ENCODE results near the gene M1AP.

M1AP gene

GRCh38 chr2:74593826-74594772 lies 54.0 kb downstream of the M1AP start:
- DNase-seq = no peak

GRCh38 chr2:74588664-74589063 lies 59.5 kb downstream of the M1AP start:
- DNase-seq = no peak

GRCh38 chr2:74587664-74588277 lies 60.4 kb downstream of the M1AP start:
- DNase-seq = peak; percentile 74

GRCh38 chr2:74585406-74586185 lies 62.5 kb downstream of the M1AP start:
- no peak for DNase-seq

GRCh38 chr2:74584088-74584645 lies 64.0 kb downstream of the M1AP start:
- DNase-seq = peak; percentile 47

GRCh38 chr2:74583504-74583903 lies 64.6 kb downstream of the M1AP start:
- DNase-seq = peak; percentile 81

GRCh38 chr2:74582184-74582583 lies 65.9 kb downstream of the M1AP start:
- no peak for DNase-seq

- no peak for DNase-seq
Measured at GRCh38 chr2:74581463-74581862, 66.7 kb downstream of the M1AP start.

- DNase-seq = no peak
Measured at GRCh38 chr2:74578408-74578807, 69.7 kb downstream of the M1AP start.

GRCh38 chr2:74577448-74577847 lies 70.7 kb downstream of the M1AP start:
- peak; percentile 32 for DNase-seq

- peak; percentile 83 for DNase-seq
Measured at GRCh38 chr2:74576863-74577229, 71.3 kb downstream of the M1AP start.

GRCh38 chr2:74576211-74576862 lies 71.8 kb downstream of the M1AP start:
- DNase-seq = peak; percentile 82

GRCh38 chr2:74575320-74575719 lies 72.8 kb downstream of the M1AP start:
- DNase-seq = no peak

- peak; percentile 85 for DNase-seq
Measured at GRCh38 chr2:74573747-74574562, 74.2 kb downstream of the M1AP start.

GRCh38 chr2:74572178-74572925 lies 75.8 kb downstream of the M1AP start:
- no peak for DNase-seq

GRCh38 chr2:74571058-74571457 lies 77.1 kb downstream of the M1AP start:
- DNase-seq = no peak

- no peak for DNase-seq
Measured at GRCh38 chr2:74569686-74570085, 78.4 kb downstream of the M1AP start.

GRCh38 chr2:74567881-74568280 lies 80.2 kb downstream of the M1AP start:
- peak; percentile 85 for DNase-seq

GRCh38 chr2:74566754-74567085 lies 81.4 kb downstream of the M1AP start:
- peak; percentile 99 for DNase-seq

GRCh38 chr2:74566076-74566753 lies 81.9 kb downstream of the M1AP start:
- DNase-seq = no peak

All from fibroblast of skin of right quadriceps (primary cell).